HG02642 (cell line): ENCODE data around the gene KCNMB1.

ENCODE experiments used
- ATAC-seq: cut with Tn5 transposase; IDR thresholded peaks from one replicate; pipeline ENCODE4 v1.9.1; 2021; ENCODE audit warnings: mild to moderate bottlenecking; ENCODE audit not compliant: unreplicated experiment, poor library complexity

KCNMB1 gene

DNA sequence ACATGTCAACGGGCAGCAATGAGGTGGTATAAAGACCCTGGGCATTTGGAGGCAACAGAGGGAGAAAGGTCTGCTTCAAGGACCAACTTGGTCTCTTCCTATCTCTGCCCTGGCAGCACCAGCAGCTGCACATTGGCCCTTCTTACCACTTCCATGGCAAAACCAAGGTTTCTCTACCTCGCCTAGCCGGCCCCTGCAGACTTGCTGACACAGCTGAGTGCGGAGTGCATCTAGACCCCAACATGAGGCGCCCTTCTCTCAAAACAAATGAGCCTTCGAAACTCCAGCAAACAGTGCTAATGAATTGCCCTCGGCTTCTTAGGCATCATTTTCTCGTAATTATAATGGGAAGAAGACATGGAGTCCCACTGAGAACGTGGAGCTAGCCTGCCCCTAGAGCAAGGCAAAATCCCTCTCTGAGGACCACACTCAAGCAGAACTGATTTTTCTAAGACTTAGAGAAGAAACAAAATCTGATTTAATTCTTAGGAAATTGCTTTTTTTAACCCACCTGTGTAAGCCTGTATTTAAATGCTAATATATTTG, 42.1 kb downstream of the KCNMB1 start:
- no peak for ATAC-seq

DNA sequence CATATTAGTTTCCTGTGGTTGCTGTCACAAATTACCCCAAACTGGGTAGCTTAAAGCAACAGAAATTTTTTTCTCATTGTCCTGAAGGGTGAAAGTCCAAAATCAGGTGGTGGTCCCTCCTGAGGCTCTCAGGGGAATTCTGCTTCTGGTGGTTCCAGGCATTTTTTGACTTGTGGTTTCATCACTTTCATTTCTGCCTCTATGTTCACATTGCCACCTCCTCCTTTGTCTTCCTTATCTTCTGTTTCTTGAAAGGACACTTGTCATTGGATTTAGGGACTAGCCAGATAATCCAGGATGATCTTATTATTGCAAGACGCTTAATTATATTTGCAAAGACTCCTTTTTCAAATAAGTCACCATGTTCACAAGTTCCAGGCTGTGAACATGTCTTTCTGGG, 43.2 kb downstream of the KCNMB1 start:
- ATAC-seq = no peak

DNA sequence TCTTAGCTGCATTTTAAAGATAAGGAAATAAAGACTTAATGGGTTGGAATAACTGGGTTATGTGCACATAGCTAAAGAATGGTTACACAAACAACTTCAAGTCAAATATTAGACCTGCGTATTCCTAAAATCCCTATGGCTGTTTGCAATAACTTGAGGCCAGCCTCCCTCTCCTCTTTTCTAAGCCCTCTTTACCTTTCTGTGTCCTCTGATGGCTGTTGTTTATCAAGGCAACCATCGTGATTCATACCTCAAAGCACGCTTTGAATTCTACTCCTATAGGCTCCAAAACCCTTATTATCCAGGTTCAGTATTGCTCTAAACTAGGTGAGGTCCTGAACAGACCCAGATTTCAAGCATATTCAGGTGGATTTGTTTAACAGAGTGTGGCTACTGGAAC, 46.0 kb downstream of the KCNMB1 start:
- ATAC-seq = no peak

DNA sequence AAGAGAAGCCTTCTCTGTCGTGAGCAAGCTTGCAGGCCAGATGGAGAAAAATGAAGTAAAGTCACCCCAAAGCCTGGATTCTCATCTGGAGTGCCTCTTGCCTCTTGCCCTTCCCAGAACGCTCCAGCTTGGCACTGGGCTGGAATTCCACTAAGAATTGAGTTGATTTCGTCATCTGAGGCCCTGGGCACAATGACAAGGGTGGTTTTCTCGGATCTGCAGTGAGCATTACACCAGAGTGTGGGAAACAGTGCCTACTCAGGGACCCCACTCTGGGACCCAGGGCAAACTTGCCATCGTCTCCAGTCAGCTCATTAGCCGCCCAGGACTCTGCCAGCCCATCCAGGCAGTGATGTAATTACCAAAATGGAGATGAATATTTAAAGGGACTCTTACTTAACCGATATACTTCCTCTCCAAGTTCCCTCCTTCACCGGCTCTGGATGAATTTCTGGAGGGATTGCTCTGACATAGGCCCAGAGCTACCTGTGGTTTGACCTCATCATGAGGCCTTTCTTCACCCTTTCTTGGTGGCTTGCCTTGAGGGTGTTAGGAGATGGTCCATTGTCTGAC, 46.9 kb downstream of the KCNMB1 start:
- ATAC-seq = no peak

DNA sequence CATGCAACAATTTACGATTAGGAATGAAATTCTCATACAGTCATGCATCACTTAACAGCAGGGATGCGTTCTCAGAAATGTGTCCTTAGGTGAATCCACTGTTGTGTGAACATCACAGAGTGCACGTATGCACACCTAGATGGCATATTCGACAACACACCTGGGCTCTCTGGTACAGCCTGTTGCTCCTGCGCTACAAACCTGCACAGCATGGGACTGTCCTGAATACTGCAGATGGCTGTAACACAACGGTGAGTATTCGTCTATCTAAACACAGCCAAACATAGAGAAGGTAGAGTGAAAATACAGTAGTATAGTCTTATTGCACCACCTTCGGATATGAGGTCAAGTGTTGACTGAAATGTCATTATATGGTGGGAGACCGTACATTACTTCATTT, 47.6 kb downstream of the KCNMB1 start:
- no peak for ATAC-seq

DNA sequence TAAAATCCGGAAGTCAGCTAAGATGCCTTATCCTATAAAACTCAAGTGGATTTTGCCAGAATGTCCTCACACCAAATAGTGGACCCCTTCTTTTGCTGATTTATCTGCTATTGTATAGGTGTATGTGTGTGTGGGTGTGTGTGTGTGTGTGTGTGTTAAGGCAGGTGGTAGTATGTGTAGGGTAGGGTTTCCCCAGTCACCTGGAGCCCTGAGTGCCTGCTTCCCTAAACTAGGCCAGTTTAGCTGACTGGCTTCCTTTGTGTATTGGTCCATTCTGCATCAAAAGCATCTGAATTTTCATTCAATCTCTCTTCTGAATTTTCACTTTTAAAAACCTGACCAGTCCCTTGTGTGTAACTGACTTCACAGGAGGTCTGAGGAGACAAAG, 49.4 kb downstream of the KCNMB1 start:
- ATAC-seq = no peak

DNA sequence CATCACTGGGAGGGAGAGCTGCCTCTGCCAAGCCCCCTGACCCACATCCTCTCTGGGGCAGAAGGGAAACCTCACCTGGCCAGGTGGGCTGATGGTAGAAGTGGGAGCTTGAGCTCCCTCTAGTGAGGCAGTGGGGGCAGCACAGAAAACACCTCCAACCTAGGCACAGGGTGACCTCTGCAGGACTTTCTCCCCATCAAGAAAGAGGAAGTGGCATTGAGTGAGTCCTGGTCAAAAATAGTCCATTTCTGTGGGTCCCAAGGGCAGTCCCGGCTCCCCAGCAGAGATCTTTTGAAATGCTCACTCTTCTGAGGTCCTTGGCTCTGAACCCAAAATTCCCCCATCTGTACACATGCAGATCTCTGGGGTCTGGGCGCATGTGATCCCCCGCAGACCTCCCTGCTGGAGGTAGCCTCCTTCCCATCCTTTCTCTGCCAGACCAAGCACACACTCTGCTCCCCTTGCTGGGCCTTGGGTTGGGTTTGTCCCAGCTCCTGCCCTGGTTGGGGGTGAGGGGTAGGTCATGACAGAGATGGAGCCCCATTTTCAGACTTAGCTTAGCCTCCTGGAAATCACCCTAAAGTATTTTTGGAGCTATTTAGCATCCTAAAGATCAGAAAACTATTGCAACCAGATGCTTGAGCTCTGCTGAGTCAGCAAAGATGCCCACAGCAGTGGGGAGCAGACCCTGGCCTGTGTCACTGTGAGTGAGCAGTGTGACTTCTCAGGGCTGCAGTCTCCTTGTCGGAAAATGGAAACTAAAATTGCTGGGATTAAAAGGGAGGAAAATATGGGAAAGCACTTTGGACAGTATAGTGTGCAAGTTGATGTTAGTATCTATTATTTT, 50.0 kb downstream of the KCNMB1 start:
- ATAC-seq = peak; percentile 85

DNA sequence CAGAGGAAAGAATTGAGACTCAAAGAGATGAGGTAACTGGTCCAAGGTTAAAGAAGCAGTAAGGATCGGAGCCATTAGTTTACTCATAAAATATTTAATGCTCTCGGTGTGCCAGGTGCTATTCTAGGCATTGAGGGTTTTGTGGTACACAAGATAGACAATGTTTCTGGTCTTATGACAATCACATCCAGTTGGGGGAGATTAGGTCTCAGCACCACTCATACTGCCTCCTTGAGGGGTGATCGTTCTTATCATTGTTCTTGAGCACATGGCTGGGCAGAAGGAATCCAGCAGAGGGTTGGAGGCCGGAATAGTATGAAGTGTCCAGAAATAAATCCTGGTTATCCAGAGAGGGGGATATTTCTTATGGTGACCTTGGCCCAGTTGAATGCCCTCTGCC, 50.9 kb downstream of the KCNMB1 start:
- no peak for ATAC-seq

DNA sequence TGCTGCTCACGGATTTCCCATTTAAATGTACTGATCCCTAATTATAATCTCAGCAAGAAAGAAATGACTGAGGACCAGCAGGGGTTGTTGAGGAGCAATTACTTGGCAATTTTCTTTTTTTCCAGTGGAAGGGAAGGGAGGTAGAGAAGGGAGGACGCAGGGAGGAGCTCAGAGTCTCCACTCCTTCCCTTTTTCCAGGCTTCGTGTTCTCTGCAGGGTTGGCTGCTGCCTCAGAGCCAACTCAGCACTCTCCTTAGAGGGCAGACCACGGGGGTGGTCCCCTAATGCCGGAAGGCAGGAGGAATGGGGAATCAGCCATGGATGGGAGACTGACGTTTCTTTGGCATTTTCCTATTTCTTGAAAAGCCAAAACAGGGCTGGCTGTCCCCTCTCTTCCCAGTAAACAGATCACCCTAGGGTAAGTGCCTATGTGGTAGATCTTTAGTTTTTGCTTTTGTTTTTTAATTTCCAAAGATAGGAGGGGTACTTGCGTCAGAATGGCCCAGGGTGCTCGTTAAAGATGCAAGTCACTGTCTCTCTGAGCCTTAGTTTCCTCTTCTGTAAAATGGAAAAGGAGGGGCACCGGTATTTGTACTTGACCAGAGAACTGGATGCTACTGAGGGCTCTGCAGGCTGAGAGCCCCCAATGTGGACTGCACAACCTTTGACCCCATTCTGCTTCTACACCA, 52.0 kb downstream of the KCNMB1 start:
- no peak for ATAC-seq

DNA sequence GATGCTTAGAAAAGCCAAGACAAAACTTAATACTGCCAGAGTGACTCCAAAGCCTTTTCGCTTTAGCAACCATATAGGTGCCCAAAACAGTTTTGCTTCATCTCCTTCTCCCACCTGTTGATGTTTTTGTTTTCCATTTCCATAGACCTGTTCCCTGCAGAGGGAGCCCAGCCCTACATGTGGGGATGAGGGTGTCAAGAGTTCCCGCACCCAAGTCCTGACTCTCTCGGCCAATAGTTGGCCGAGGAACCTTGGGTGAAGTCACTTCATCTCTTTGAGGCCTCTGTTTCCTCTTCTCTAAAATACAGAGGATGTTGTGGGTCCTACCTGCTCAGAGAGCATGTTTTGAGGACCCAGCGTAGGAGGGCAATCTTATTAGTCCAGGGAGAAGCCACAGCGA, 53.1 kb downstream of the KCNMB1 start:
- ATAC-seq = no peak

DNA sequence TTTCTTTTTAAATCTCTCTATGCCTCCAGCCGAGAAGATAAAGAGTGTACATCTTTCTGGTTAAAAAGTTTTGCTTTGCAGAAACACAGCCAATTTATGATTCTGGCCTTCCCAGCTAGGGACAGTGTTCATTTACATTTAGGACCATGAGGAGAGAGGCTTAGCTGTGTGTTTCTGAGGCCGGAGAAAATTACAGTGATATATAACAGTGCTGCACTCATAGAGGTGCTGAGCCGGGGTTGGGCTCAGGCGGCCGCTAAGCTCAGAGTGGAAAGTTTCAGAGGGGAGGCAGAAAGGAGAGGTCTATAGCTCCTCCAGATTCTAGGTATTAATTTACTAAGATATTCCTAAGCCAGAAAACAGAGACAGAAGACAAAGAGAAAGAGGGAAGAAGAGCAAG, 54.5 kb downstream of the KCNMB1 start:
- no peak for ATAC-seq

DNA sequence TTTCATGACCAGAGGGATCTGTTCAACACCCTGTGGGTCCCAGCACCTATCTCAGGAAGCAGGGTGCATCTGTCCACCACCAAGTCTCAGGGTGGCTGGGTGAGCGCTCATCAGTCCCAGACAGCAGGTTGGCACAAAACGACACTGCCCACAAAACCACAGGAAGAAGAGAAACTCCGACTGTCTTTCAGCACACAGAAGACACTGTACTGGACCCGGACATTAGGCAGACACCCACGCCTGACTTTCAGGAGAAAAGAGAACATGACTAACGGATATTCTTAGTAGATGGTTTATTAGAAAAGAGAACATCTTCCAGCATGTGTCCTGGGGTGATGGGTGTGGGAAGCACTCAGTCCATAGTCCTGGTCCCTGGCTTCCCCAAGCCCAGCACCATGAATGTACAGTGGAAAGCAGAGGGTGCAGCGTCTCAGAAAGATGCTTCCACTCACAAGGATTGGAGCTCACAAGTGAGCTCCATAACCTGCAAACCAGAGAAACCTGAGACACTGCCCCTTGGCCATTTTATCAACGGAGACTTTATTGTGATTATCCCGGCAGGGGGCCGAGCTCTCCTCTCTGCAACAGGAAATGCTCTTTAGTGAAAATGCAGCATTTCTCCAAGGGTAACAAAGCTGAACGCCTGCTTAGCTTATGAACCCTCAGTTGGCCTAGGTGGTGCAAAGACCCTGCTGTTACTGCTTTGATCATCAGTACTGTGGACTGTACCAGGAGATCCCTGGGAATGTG, 55.8 kb downstream of the KCNMB1 start:
- peak; percentile 49 for ATAC-seq

DNA sequence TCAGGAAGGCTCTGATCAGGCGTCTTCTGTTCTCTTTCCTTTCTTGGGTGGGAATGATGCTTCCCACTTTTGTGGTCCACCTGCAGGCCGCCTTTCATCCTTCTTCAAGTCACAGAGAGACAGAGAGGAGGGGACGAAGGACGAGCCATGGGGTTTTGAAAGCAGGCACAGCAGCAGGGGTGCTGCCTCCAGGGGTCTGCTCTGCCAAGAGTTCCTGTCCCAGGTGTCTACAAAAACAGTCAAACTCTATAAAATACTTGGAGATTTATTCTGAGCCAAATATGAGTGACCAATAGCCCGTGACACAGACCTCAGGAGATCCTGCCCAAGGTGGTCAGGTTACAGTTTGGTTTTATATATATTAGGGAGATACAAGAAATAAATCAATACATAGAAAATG, 57.1 kb downstream of the KCNMB1 start:
- no peak for ATAC-seq

DNA sequence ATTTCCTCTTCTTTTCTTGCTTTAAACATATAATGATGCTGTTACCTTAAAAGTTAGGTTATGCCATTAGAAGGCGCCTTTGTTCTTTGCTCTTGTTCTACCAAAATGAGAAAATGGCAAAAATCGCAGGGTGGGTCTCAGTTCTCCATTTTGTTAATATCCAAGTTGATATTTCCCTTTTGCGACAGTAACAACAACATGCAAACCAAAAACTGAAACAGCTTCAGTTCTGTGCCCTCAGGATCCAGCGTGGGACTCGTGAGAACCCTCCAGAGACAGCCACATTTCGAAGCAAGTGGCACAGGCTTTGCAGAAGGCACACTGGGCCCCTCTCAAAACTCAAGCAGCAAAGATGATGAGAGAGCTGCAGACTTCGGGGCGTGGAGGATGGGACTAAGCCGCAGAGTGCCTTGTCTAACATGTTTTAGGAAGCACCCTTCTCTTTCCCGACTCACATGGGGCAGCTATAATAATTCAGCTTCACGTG, 58.6 kb downstream of the KCNMB1 start:
- no peak for ATAC-seq

DNA sequence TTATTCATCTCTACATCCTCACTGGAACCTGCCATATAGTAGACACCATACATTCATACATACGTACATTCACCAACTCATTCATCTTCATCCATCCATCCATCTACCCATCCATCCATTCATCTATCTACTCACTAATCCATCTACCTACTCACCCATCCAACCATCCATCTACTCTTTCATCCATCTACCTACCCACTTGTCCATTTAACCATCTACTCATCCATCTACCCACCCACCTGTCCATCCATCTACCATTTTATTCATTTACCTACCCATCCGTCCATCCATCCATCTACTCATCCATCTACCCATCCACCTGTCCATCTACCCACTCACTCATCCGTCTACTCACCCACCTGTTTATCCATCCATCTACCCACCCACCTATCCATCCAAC, 59.6 kb downstream of the KCNMB1 start:
- ATAC-seq = no peak

DNA sequence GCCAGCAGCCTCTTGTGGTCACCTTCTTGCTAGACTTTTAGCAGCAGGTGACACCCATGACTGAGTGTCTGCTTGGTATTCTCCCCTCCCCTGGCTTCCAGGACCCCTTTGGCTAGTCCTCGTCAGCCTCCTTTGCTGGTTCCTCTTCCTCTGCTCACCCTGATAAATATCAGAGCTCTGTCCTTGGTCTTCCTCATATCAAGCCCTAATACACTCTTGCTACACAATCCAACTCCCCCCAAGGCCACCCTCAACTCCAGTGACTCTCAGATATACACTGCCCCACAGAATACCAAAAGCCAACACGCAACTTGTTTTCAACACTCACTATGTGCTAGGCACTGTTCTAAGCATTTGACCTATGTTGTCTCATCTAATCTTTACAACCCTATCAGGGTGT, 61.3 kb downstream of the KCNMB1 start:
- ATAC-seq = no peak

DNA sequence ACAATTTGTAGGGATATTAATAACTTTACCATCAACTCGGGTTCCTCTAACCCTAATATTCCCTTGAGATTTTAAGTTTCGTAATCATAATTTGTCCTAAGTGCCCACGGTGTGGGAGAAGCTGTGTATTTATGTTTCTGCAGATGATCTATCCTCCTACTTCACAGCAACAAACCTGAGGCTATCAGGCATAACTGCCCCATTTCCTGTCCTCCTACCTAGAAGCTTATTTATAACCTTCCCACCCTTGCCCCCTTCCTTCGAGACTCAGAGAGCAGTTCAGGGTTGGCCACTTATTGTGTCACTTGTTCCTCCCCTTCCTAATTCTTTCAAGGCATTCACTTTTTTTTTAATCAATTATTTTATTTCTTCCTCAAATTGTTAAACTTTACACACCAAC, 62.0 kb downstream of the KCNMB1 start:
- ATAC-seq = peak; percentile 27
